Stimulated activated CD8-positive, alpha-beta memory T cell treated with anti-CD3 and anti-CD28 coated beads, Interleukin-12 subunit alpha, Interleukin-12 subunit beta, amount 100 ng/mL, for 24 hours (primary cell): ENCODE data around the gene PAQR8.

Experiments used
- DNase-seq: peaks from one replicate; pipeline ENCODE4 v3.0.0-alpha.2; 2020; ENCODE audit errors: extremely low read depth

The PAQR8 gene

GRCh38 chr6:52347818-52348217 is 14.1 kb upstream of the PAQR8 start:
- DNase-seq: no peak

- no peak for DNase-seq
These were observed 10.1 kb upstream of the PAQR8 start for GRCh38 chr6:52351879-52352238.

- DNase-seq: no peak
These were observed 9.5 kb upstream of the PAQR8 start for GRCh38 chr6:52352239-52353018.

GRCh38 chr6:52356017-52356416 is 5.9 kb upstream of the PAQR8 start:
- DNase-seq: no peak

GRCh38 chr6:52359403-52359802 is 2.5 kb upstream of the PAQR8 start:
- DNase-seq: no peak

- DNase-seq: no peak
These were observed 1.9 kb upstream of the PAQR8 start for GRCh38 chr6:52360028-52360427.

- no peak for DNase-seq
These were observed 1.1 kb upstream of the PAQR8 start for GRCh38 chr6:52360601-52361413.

- no peak for DNase-seq
These were observed 472 bp upstream of the PAQR8 start for GRCh38 chr6:52361414-52361944.

- DNase-seq: peak; percentile 12
These were observed 684 bp downstream of the PAQR8 start for GRCh38 chr6:52362443-52363227.

GRCh38 chr6:52363228-52363867 is 1.4 kb downstream of the PAQR8 start:
- DNase-seq: no peak

GRCh38 chr6:52364480-52365166 is 2.7 kb downstream of the PAQR8 start:
- DNase-seq: no peak

- DNase-seq: no peak
These were observed 3.4 kb downstream of the PAQR8 start for GRCh38 chr6:52365317-52365716.

- DNase-seq: no peak
These were observed 4.1 kb downstream of the PAQR8 start for GRCh38 chr6:52365866-52366540.

GRCh38 chr6:52368002-52368401 is 6.1 kb downstream of the PAQR8 start:
- no peak for DNase-seq

GRCh38 chr6:52369234-52369633 is 7.3 kb downstream of the PAQR8 start:
- DNase-seq: no peak

- no peak for DNase-seq
These were observed 9.8 kb downstream of the PAQR8 start for GRCh38 chr6:52371656-52372191.

- DNase-seq: no peak
These were observed 11.3 kb downstream of the PAQR8 start for GRCh38 chr6:52373151-52373690.

- no peak for DNase-seq
These were observed 12.3 kb downstream of the PAQR8 start for GRCh38 chr6:52374247-52374646.

- DNase-seq: no peak
These were observed 14.0 kb downstream of the PAQR8 start for GRCh38 chr6:52375780-52376556.
